Transverse colon (tissue), 4 donors: ENCODE data around the gene SRGAP1.

ENCODE experiments used
- EP300 ChIP-seq: sonication (generic); formaldehyde crosslinking; IDR thresholded peaks from one replicate; pipeline ENCODE4 v1.6.1; 2017; ENCODE audit warnings: antibody characterized with exemption, low read depth
- POLR2A ChIP-seq: fragments of 450-650 bp; IDR thresholded peaks from one replicate; pipeline ENCODE4 v1.6.1; 2016; ENCODE audit warnings: antibody characterized with exemption, mild to moderate bottlenecking, moderate library complexity
- POLR2AphosphoS5 ChIP-seq, 3 donors: sonication (generic); formaldehyde crosslinking; IDR thresholded peaks; one replicate each; pipeline ENCODE4 v1.6.1; 2016; ENCODE audit warnings: antibody characterized with exemption in 3 of 3
- TF ChIP-seq, protein P1 (sequence below), 5 experiments: fragments of 200-600 bp in 3 of 5; fragments of 450-650 bp in 2 of 5; sonication (generic) in 3 of 5; IDR thresholded peaks; 1 replicate in 2 of 5; 2 replicates in 3 of 5; pipeline ENCODE4 v1.5.1; 2016 to 2017; ENCODE audit warnings: antibody characterized with exemption in 5 of 5, inconsistent platforms in 3 of 5, mild to moderate bottlenecking in 2 of 5, moderate library complexity in 1 of 5

DNA sequence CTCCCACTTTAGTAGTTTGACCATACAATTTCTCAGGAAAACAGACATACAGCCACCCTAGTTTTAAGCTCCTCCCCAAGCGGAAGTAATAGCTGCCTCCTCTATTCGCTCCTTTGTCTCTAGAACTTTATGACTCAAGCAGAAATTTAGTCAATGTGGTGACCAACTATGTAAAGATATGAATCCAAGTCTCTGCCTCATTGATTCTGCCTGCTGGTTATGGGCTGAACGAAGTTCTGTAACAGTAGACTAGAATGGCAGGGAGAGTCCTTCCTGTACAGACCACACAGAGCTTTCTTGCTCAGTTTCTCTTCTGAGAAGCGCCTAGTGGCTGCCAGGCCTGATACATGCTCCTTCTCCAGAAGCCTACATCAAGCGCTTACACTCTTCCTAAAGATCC lies 358.5 kb downstream of the SRGAP1 start:
- no peak for TF ChIP-seq POLR2AphosphoS5 (IDR thresholded peaks at IDR 0.05)
- TF ChIP-seq, protein P1, sequence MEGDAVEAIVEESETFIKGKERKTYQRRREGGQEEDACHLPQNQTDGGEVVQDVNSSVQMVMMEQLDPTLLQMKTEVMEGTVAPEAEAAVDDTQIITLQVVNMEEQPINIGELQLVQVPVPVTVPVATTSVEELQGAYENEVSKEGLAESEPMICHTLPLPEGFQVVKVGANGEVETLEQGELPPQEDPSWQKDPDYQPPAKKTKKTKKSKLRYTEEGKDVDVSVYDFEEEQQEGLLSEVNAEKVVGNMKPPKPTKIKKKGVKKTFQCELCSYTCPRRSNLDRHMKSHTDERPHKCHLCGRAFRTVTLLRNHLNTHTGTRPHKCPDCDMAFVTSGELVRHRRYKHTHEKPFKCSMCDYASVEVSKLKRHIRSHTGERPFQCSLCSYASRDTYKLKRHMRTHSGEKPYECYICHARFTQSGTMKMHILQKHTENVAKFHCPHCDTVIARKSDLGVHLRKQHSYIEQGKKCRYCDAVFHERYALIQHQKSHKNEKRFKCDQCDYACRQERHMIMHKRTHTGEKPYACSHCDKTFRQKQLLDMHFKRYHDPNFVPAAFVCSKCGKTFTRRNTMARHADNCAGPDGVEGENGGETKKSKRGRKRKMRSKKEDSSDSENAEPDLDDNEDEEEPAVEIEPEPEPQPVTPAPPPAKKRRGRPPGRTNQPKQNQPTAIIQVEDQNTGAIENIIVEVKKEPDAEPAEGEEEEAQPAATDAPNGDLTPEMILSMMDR (IDR thresholded peaks at IDR 0.05) = no peak
- no peak for TF ChIP-seq POLR2A
- TF ChIP-seq EP300 = no peak
